Heart left ventricle (tissue), 16 donors: ENCODE results near the gene ARHGAP24. TPM values are rescaled to one million over a fixed set of nuclear protein-coding genes. Genes with fewer than 3 reads are reported as not detected.

Source experiments
- ATAC-seq, 4 donors: fragments of 200-7000 bp; cut with Tn5 transposase; one replicate each; pipeline ENCODE4 v1.9.1; 2020 to 2022; ENCODE audit warnings: moderate library complexity in 4 of 4, mild to moderate bottlenecking in 3 of 4, moderate number of reproducible peaks in 1 of 4
- DNase-seq, 5 donors: peaks; one replicate each; pipeline ENCODE4 v3.0.0-alpha.2; 2020
- H3K27ac ChIP-seq, 12 donors: fragments of 200-600 bp; sonication (generic) in 4 of 12; one replicate each; pipeline versions ENCODE4 v1.5.0 to v1.8.0; 2016 to 2022; ENCODE audit warnings: mild to moderate bottlenecking in 2 of 12
- H3K27me3 ChIP-seq, 9 donors: fragments of 200-600 bp; sonication (generic) in 2 of 9; one replicate each; pipeline versions ENCODE4 v1.5.1 to v1.8.0; 2016 to 2022; ENCODE audit warnings: mild to moderate bottlenecking in 3 of 9
- H3K36me3 ChIP-seq, 9 donors: fragments of 200-600 bp; sonication (generic) in 2 of 9; one replicate each; pipeline versions ENCODE4 v1.5.0 to v1.8.0; 2018 to 2022; ENCODE audit warnings: mild to moderate bottlenecking in 2 of 9
- H3K4me1 ChIP-seq, 12 donors: fragments of 200-600 bp; sonication (generic) in 4 of 12; one replicate each; pipeline versions ENCODE4 v1.5.0 to v1.8.0; 2016 to 2022; ENCODE audit warnings: mild to moderate bottlenecking in 3 of 12
- H3K4me3 ChIP-seq, 12 donors: fragments of 200-600 bp; sonication (generic) in 4 of 12; one replicate each; pipeline versions ENCODE4 v1.5.0 to v1.8.0; 2017 to 2022; ENCODE audit warnings: mild to moderate bottlenecking in 9 of 12, moderate library complexity in 4 of 12
- H3K9me3 ChIP-seq, 12 donors: fragments of 200-600 bp; sonication (generic) in 4 of 12; one replicate each; pipeline versions ENCODE4 v1.5.0 to v1.8.0; 2016 to 2022; ENCODE audit warnings: mild to moderate bottlenecking in 1 of 12
- CTCF ChIP-seq, 12 donors: fragments of 200-600 bp; sonication (generic) in 4 of 12; IDR thresholded peaks; one replicate each; pipeline versions ENCODE4 v1.5.0 to v1.8.0; 2018 to 2022; ENCODE audit warnings: antibody characterized with exemption in 12 of 12, mild to moderate bottlenecking in 5 of 12
- POLR2A ChIP-seq, 2 donors: fragments of 450-650 bp; IDR thresholded peaks; one replicate each; pipeline ENCODE4 v1.6.1; 2017; ENCODE audit warnings: antibody characterized with exemption in 2 of 2, mild to moderate bottlenecking in 2 of 2, moderate library complexity in 2 of 2
- WGBS, 4 donors: extraction: QIAGEN DNeasy Blood & Tissue Kit in 2 of 4; methylation state at CpG; one replicate each; pipeline versions ENCODE4 v1.1.5 to v1.1.7; 2013 to 2018; 5-methylcytosine and 5-hydroxymethylcytosine counted together
- intact Hi-C, 10 donors: fragments of 100-400 bp; cut with DNase I; formaldehyde crosslinking; loops; one replicate each; pipeline versions ENCODE4 v1.11.1 to v1.14.2; 2022
- polyA plus RNA-seq, 2 donors: library from polyadenylated mRNA; stranded (reverse); fragments of 200-250 nt; gene quantifications; one replicate each; pipeline ENCODE4 v1.2.3, GENCODE V29; 2013
- total RNA-seq, 9 donors: library from RNA; depleted of rRNA in 2 of 9; stranded (reverse); fragments of >200 nt in 2 of 9; fragmentation: NEBNext Ultra II Directional in 3 of 9; extraction: Animal tissue kit (Norgen Biotek cat#: 25700) in 3 of 9; gene quantifications; one replicate each; pipeline versions ENCODE4 v1.1.0 to v1.2.4, GENCODE V29; 2016 to 2023
- donor health status: ischemic (EF 13 %, LVEDD 7.1; RV severe dilation, severe dysfunction).
- donor health status: healthy with polysubstance abuse.
- donor health status: DM: no; HTN: yes; CAD: no.
- donor health status: DM: no; HTN: no; CAD: no.
- donor health status: ischemic (EF 25% LVEDD 6.9; RV normal size, moderate dysfunction).
- donor health status: ischemic (EF 25% LVEDD 5.7; RV mildly dilated, moderate dysfunction).
- donor health status: healthy.
- donor health status: DM: yes; HTN: yes; CAD: no.
- donor health status: ischemic (EF 35%, LVEDD 5.7; RV mildly dilated, moderate dysfunction).
- donor health status: nonischemic (EF 11% LVEDD 7.7; RV severe dilation, severe dysfunction).
- donor health status: DM: yes; HTN: yes; CAD: no.
- donor health status: PGD.
- donor health status: ischemic (EF 29% LVEDD 5.4; RV normal size, mild dysfunction).
- donor health status: nonischemic (EF 23%, LVEDD 6.1; RV moderate dilation, normal function).

Gene ARHGAP24
- total and polyA plus RNA-seq, 11 donors: 4.5 to 36.9 (median 18.9) TPM

DNA sequence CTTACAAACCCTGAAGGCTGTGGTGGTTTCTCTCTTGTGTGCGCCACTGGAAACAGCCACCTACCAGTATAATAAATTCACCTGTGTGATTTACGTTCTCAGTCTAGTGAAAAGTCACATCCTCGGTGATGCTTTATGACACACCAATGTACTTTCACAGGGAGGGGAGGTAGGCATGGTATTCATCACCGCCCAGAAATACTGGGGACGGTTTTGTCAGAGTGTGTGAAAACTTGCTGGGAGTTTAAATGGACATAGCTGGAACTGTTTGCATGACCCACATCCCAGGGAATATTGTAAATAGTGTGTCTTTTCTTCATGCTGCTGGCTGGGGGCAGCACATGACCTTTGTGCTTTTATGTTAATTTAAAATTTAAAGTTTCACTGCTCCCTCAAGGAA lies 463.1 kb downstream of the ARHGAP24 start:
- WGBS, 4 donors: 89 to 98% (median 94%) methylated on average over 5 of the region's 5 CpGs
- Histone ChIP-seq H3K4me1 (peaks cover 0 to 17% (median 4%) of the 10 kb centered on the region in 12 donors), H3K36me3 (peaks cover 0 to 5% (median 0%) of the 10 kb centered on the region in 9 donors), H3K9me3 (no peaks in the 10 kb centered on the region), H3K27me3 (no peaks in the 10 kb centered on the region), H3K4me3 (no peak overlapping the region), H3K27ac (no peak overlapping the region)
- DNase-seq (no peak), ATAC-seq (no peak)
- intact Hi-C loops: no loop called here
- no peak for TF ChIP-seq POLR2A (IDR thresholded peaks at IDR 0.05)
- TF ChIP-seq CTCF (IDR thresholded peaks at IDR 0.05): no peak

GRCh38 chr4:85938902-85939301 lies 464.0 kb downstream of the ARHGAP24 start:
- 98 to 100% (median 98%) methylated on average over 2 of the region's 2 CpGs for WGBS, 4 donors

DNA sequence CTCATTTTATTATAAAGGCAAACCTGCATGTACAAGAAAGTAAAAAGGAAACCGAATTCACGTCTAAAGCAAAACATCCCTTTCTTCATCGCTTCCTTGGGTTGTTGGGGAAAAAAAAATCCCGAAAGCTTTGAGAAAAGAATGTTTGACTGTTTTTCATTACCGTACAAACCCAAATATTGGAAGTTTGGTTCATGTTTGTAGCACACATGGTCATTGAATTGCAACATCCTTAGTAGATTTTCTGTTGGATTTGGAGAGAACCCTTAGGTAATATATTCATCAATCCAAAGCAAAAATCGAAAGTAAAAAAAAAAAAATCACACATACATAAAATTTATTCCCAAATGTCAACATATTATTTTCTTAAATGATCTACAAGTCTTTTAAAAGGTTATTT lies 464.6 kb downstream of the ARHGAP24 start:
- DNase-seq (no peak), ATAC-seq (no peak)
- H3K9me3 ChIP-seq: peaks cover 0 to 5% (median 0%) of the 10 kb centered on the region in 12 donors
- no peaks in the 10 kb centered on the region for H3K27me3 ChIP-seq
- intact Hi-C loops: no loop called here
- H3K4me1 ChIP-seq: peaks cover 0 to 11% (median 0%) of the 10 kb centered on the region in 12 donors
- H3K36me3 ChIP-seq: peaks cover 0 to 5% (median 0%) of the 10 kb centered on the region in 9 donors
- 85 to 93% (median 91%) methylated on average over 6 of the region's 6 CpGs for WGBS, 4 donors
- H3K27ac ChIP-seq: no peak overlapping the region
- H3K4me3 ChIP-seq: no peak overlapping the region
- no peak for TF ChIP-seq CTCF (IDR thresholded peaks at IDR 0.05)
- no peak for TF ChIP-seq POLR2A (IDR thresholded peaks at IDR 0.05)

More at GRCh38 chr4:85938902-85939301, 464.0 kb downstream of the ARHGAP24 start:
- no peak overlapping the region for H3K4me3 ChIP-seq
- no peak for TF ChIP-seq POLR2A (IDR thresholded peaks at IDR 0.05)
- ATAC-seq: no peak
- DNase-seq: no peak
- peaks cover 0 to 4% (median 0%) of the 10 kb centered on the region in 12 donors for H3K9me3 ChIP-seq
- no peaks in the 10 kb centered on the region for H3K27me3 ChIP-seq
- intact Hi-C loops: no loop called here
- no peak overlapping the region for H3K27ac ChIP-seq
- peaks cover 0 to 5% (median 0%) of the 10 kb centered on the region in 9 donors for H3K36me3 ChIP-seq
- H3K4me1 ChIP-seq: peaks cover 0 to 11% (median 0%) of the 10 kb centered on the region in 12 donors

DNA sequence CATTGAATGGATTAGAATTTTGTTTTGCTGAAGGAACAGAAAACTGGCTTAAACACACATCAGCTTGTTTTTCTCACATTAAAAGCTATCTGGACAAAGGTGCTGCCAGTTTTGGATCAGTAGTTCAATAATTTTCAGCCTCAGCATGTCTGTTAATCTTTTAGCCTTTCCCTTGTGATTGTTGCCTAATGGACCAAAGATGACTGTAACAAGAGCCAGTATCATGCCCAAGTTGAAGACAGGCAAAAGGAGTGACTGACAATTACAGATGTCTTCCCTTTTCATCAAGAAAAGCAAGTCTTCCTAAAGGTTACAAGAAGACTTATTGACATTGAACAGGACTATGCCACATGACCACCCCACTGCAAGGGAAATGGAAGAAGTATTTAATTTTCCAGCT lies 465.2 kb downstream of the ARHGAP24 start:
- no peak for TF ChIP-seq CTCF (IDR thresholded peaks at IDR 0.05)
- no peak for TF ChIP-seq POLR2A (IDR thresholded peaks at IDR 0.05)
- H3K36me3 ChIP-seq: peaks cover 0 to 5% (median 0%) of the 10 kb centered on the region in 9 donors

GRCh38 chr4:85942107-85942506 lies 467.2 kb downstream of the ARHGAP24 start:
- Histone ChIP-seq H3K4me1 (peaks cover 0 to 11% (median 0%) of the 10 kb centered on the region in 12 donors), H3K4me3 (no peak overlapping the region), H3K27ac (no peak overlapping the region), H3K9me3 (peaks cover 0 to 5% (median 0%) of the 10 kb centered on the region in 12 donors), H3K27me3 (no peaks in the 10 kb centered on the region), H3K36me3 (peaks cover 0 to 5% (median 0%) of the 10 kb centered on the region in 9 donors)
- WGBS, 4 donors: 69 to 77% (median 74%) methylated on average over 5 of the region's 5 CpGs
- no peak for ATAC-seq
- DNase-seq: no peak
- TF ChIP-seq POLR2A (IDR thresholded peaks at IDR 0.05): no peak
- intact Hi-C loops: no loop called here

More for the DNA sequence above, 465.2 kb downstream of the ARHGAP24 start:
- peaks cover 0 to 11% (median 0%) of the 10 kb centered on the region in 12 donors for H3K4me1 ChIP-seq
- ATAC-seq (no peak), DNase-seq (no peak)
- no peak overlapping the region for H3K4me3 ChIP-seq
- intact Hi-C loops: no loop called here
- no peaks in the 10 kb centered on the region for H3K27me3 ChIP-seq
- peaks cover 0 to 5% (median 0%) of the 10 kb centered on the region in 12 donors for H3K9me3 ChIP-seq
- H3K27ac ChIP-seq: no peak overlapping the region
